HG02981 (cell line): ENCODE measurements around the gene LCN9.

Experiments
- ATAC-seq: cut with Tn5 transposase; IDR thresholded peaks from one replicate; pipeline ENCODE4 v1.9.1; 2021; ENCODE audit warnings: mild to moderate bottlenecking, moderate library complexity; ENCODE audit not compliant: unreplicated experiment

LCN9 gene

DNA sequence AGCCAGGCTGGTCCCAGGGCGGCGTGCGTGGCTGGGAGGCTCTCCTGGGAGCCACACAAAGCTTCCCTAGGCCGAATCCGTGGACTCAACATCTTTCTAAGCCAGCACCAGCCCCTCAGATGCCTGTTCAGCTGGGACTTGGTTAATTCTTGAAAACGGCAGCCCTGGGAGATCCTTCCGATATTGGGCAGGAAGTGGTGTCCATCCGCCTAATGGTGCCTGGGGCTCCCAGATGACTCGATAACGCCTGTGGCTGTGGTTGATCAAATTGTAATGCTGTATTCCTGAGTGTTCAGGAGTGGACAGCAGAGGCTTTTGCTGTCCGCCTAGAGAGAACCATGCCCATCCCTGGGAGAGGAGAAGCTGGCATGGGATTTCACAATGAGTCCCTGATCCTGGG, 52.9 kb downstream of the LCN9 start:
- ATAC-seq = no peak
